ENCODE data around the gene RHOG.

The RHOG gene

GRCh38 chr11:3867209-3868091 lies 26.7 kb upstream of the RHOG start:
- TF ChIP-seq ZBTB7A (IDR thresholded peaks at IDR 0.05; ENCODE audit: low read depth) (no peak), NFIC (IDR thresholded peaks at IDR 0.05) (no peak), TCF12 (IDR thresholded peaks at IDR 0.05; ENCODE audit: low read depth) (no peak), USF1 (IDR thresholded peaks at IDR 0.05) (no peak), TEAD4 (IDR thresholded peaks at IDR 0.05) (no peak), REST (IDR thresholded peaks at IDR 0.05; ENCODE audit: low read depth) (no peak), TAF1 (IDR thresholded peaks at IDR 0.05; ENCODE audit: low read depth) (no peak), RAD21 (IDR thresholded peaks at IDR 0.05; ENCODE audit: low read depth) (no peak), EP300 (IDR thresholded peaks at IDR 0.05; ENCODE audit: borderline replicate concordance) (no peak), EGR1 (IDR thresholded peaks at IDR 0.05) (no peak), MAX (IDR thresholded peaks at IDR 0.05) (no peak), YY1 (IDR thresholded peaks at IDR 0.05; ENCODE audit: low read depth) (no peak), CREB1 (IDR thresholded peaks at IDR 0.05; ENCODE audit: low read depth) (no peak), FOXM1 (IDR thresholded peaks at IDR 0.05; ENCODE audit: borderline replicate concordance, low read depth) (no peak), CEBPB (IDR thresholded peaks at IDR 0.05) (no peak)

GRCh38 chr11:3866836-3867208 lies 26.1 kb upstream of the RHOG start:
- no peak for TF ChIP-seq TAF1 (IDR thresholded peaks at IDR 0.05; ENCODE audit: low read depth)
- TF ChIP-seq FOXM1 (IDR thresholded peaks at IDR 0.05; ENCODE audit: borderline replicate concordance, low read depth): no peak
- TF ChIP-seq MAX (IDR thresholded peaks at IDR 0.05): no peak
- no peak for TF ChIP-seq YY1 (IDR thresholded peaks at IDR 0.05; ENCODE audit: low read depth)
- TF ChIP-seq CEBPB (IDR thresholded peaks at IDR 0.05): no peak
- TF ChIP-seq EGR1 (IDR thresholded peaks at IDR 0.05): no peak

- TF ChIP-seq ZBTB7A (IDR thresholded peaks at IDR 0.05; ENCODE audit: low read depth) (no peak), TCF12 (IDR thresholded peaks at IDR 0.05; ENCODE audit: low read depth) (no peak), TAF1 (IDR thresholded peaks at IDR 0.05; ENCODE audit: low read depth) (no peak), EP300 (IDR thresholded peaks at IDR 0.05; ENCODE audit: borderline replicate concordance) (no peak), REST (IDR thresholded peaks at IDR 0.05; ENCODE audit: low read depth) (no peak), RAD21 (IDR thresholded peaks at IDR 0.05; ENCODE audit: low read depth) (no peak), MAX (IDR thresholded peaks at IDR 0.05) (no peak), FOXM1 (IDR thresholded peaks at IDR 0.05; ENCODE audit: borderline replicate concordance, low read depth) (no peak), CEBPB (IDR thresholded peaks at IDR 0.05) (no peak), TEAD4 (IDR thresholded peaks at IDR 0.05) (no peak), NFIC (IDR thresholded peaks at IDR 0.05) (no peak), EGR1 (IDR thresholded peaks at IDR 0.05) (no peak), CREB1 (IDR thresholded peaks at IDR 0.05; ENCODE audit: low read depth) (no peak), USF1 (IDR thresholded peaks at IDR 0.05) (no peak), YY1 (IDR thresholded peaks at IDR 0.05; ENCODE audit: low read depth) (no peak)
These were observed 25.4 kb upstream of the RHOG start for GRCh38 chr11:3866206-3866605.

- TF ChIP-seq NFIC (IDR thresholded peaks at IDR 0.05) (0 out of 2 replicates have a peak, but pooled peaks have one; percentile 18), EGR1 (IDR thresholded peaks at IDR 0.05) (no peak), TEAD4 (IDR thresholded peaks at IDR 0.05) (0 out of 2 replicates have a peak, but pooled peaks have one; percentile 20), YY1 (IDR thresholded peaks at IDR 0.05; ENCODE audit: low read depth) (no peak)
These were observed 24.8 kb upstream of the RHOG start for GRCh38 chr11:3865388-3866193.

- no peak for TF ChIP-seq USF1 (IDR thresholded peaks at IDR 0.05)
- TF ChIP-seq CEBPB (IDR thresholded peaks at IDR 0.05): no peak
- TF ChIP-seq FOXM1 (IDR thresholded peaks at IDR 0.05; ENCODE audit: borderline replicate concordance, low read depth): no peak
- no peak for TF ChIP-seq TEAD4 (IDR thresholded peaks at IDR 0.05)
- no peak for TF ChIP-seq TCF12 (IDR thresholded peaks at IDR 0.05; ENCODE audit: low read depth)
- TF ChIP-seq MAX (IDR thresholded peaks at IDR 0.05): no peak
These were observed 20.9 kb upstream of the RHOG start for GRCh38 chr11:3861683-3862082.
